ENCODE results near the gene COL25A1. TPM values are rescaled to one million over a fixed set of nuclear protein-coding genes. Genes with fewer than 3 reads are reported as not detected.
"Not testable (repeated sequence)": the region's sequence is repeated elsewhere in the genome, so short reads cannot be mapped to it uniquely, and the experiment has no call there.

The COL25A1 gene
- total and polyA plus RNA-seq, 5 donors from 2014 or later, result 0.19 TPM; not detected in 4

DNA sequence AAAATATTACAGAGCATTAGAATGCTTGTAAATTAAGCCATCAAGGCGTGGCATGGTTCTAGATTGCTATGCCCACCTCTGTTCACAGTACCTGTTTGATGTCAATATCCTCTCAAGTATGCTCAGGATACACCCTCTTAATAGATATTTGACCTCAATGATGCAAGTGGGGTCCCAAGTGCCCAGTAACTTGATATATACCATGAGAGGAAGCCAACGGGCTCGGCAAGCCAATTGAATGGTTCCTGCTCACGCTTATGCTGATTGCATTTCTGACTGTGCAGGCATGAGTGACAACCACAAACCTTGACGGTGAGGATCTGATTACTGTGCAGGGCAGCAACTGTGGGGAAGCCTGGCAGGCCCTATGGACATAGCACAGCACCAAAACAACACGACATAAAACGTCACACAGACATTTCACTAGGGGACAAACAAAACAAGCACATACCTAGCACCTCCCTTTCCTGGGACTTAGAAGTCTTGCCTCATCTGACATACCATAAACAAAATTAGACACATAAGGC lies 360.5 kb downstream of the COL25A1 start:
- H3K4me1 Mint-ChIP-seq, result no peaks in the 10 kb centered on the region
- H3K4me3 ChIP-seq (ENCODE audit: low read depth, low read length), result no peak overlapping the region
- no peaks in the 10 kb centered on the region for H3K27me3 Mint-ChIP-seq
- peaks cover 0 to 4% (median 0%) of the 10 kb centered on the region in 7 donors for H3K9me3 Mint-ChIP-seq
- DNase-seq (no peak), ATAC-seq (ENCODE audit: low read depth in 2 of 2) (no peak)
- H3K4me1 ChIP-seq (ENCODE audit: control insufficient read depth, insufficient read depth, low read length, poor library complexity, severe bottlenecking), result no peaks in the 10 kb centered on the region
- H3K36me3 Mint-ChIP-seq, result no peaks in the 10 kb centered on the region
- no peaks in the 10 kb centered on the region for H3K9me3 ChIP-seq (ENCODE audit: control insufficient read depth in 2 of 2, low read length in 2 of 2)
- peak overlapping the region in 1 of 3 donors; percentile 16 for H3K27ac Mint-ChIP-seq
- no peaks in the 10 kb centered on the region for H3K36me3 ChIP-seq (ENCODE audit: control insufficient read depth, insufficient read depth, low read length)
- no peaks in the 10 kb centered on the region for H3K27me3 ChIP-seq (ENCODE audit: control insufficient read depth, insufficient read depth, low read length)
- no peak overlapping the region for H3K4me3 Mint-ChIP-seq
- H3K27ac ChIP-seq (ENCODE audit: insufficient read depth, low read length, poor library complexity, severe bottlenecking), result no peak overlapping the region

GRCh38 chr4:108940634-108941033 lies 361.8 kb downstream of the COL25A1 start:
- H3K27me3 ChIP-seq (ENCODE audit: control insufficient read depth, insufficient read depth, low read length), result no peaks in the 10 kb centered on the region
- Mint-ChIP-seq H3K4me3 (no peak overlapping the region), H3K36me3 (no peaks in the 10 kb centered on the region), H3K27me3 (no peaks in the 10 kb centered on the region), H3K27ac (no peak overlapping the region), H3K4me1 (no peaks in the 10 kb centered on the region), H3K9me3 (peaks cover 0 to 3% (median 0%) of the 10 kb centered on the region in 7 donors)
- no peak for ATAC-seq (ENCODE audit: low read depth in 2 of 2)
- no peak for DNase-seq
- H3K4me3 ChIP-seq (ENCODE audit: low read depth, low read length), result no peak overlapping the region
- no peaks in the 10 kb centered on the region for H3K9me3 ChIP-seq (ENCODE audit: control insufficient read depth in 2 of 2, low read length in 2 of 2)
- no peaks in the 10 kb centered on the region for H3K36me3 ChIP-seq (ENCODE audit: control insufficient read depth, insufficient read depth, low read length)
- no peaks in the 10 kb centered on the region for H3K4me1 ChIP-seq (ENCODE audit: control insufficient read depth, insufficient read depth, low read length, poor library complexity, severe bottlenecking)
- H3K27ac ChIP-seq (ENCODE audit: insufficient read depth, low read length, poor library complexity, severe bottlenecking), result no peak overlapping the region

GRCh38 chr4:108940149-108940548 lies 362.3 kb downstream of the COL25A1 start:
- Histone ChIP-seq H3K4me3 (ENCODE audit: low read depth, low read length) (no peak overlapping the region), H3K36me3 (ENCODE audit: control insufficient read depth, insufficient read depth, low read length) (no peaks in the 10 kb centered on the region), H3K27ac (ENCODE audit: insufficient read depth, low read length, poor library complexity, severe bottlenecking) (no peak overlapping the region), H3K4me1 (ENCODE audit: control insufficient read depth, insufficient read depth, low read length, poor library complexity, severe bottlenecking) (no peaks in the 10 kb centered on the region), H3K9me3 (ENCODE audit: control insufficient read depth in 2 of 2, low read length in 2 of 2) (no peaks in the 10 kb centered on the region), H3K27me3 (ENCODE audit: control insufficient read depth, insufficient read depth, low read length) (no peaks in the 10 kb centered on the region)
- H3K27ac Mint-ChIP-seq, result no peak overlapping the region
- DNase-seq (no peak), ATAC-seq (ENCODE audit: low read depth in 2 of 2) (no peak)
- H3K36me3 Mint-ChIP-seq, result no peaks in the 10 kb centered on the region
- H3K9me3 Mint-ChIP-seq, result peaks cover 0 to 3% (median 0%) of the 10 kb centered on the region in 7 donors
- H3K27me3 Mint-ChIP-seq, result no peaks in the 10 kb centered on the region
- H3K4me3 Mint-ChIP-seq, result no peak overlapping the region
- no peaks in the 10 kb centered on the region for H3K4me1 Mint-ChIP-seq

DNA sequence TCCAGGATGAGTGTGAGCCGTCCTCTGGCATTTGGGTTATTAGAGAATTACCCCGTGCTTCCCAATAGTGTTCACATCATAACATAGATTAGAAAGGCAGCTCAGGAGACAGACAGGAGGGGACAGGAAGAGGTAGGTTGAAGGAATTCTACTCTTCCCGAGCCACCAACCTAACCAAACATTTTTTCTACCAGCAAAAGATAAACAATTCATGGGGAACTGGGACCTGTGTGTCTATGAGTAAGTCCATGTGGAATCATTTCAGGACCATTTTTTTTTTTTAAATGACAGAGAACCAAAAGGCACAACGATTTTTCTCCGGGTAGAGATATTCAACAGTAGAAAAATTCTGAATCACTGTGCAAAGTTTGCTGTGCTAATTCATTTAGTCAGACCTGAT lies 365.4 kb downstream of the COL25A1 start:
- Mint-ChIP-seq H3K4me1 (no peaks in the 10 kb centered on the region), H3K9me3 (peaks cover 0 to 3% (median 0%) of the 10 kb centered on the region in 7 donors), H3K36me3 (no peaks in the 10 kb centered on the region), H3K27ac (no peak overlapping the region), H3K4me3 (no peak overlapping the region), H3K27me3 (no peaks in the 10 kb centered on the region)
- no peak for DNase-seq
- Histone ChIP-seq H3K36me3 (ENCODE audit: control insufficient read depth, insufficient read depth, low read length) (no peaks in the 10 kb centered on the region), H3K27me3 (ENCODE audit: control insufficient read depth, insufficient read depth, low read length) (no peaks in the 10 kb centered on the region), H3K9me3 (ENCODE audit: control insufficient read depth in 2 of 2, low read length in 2 of 2) (no peaks in the 10 kb centered on the region), H3K27ac (ENCODE audit: insufficient read depth, low read length, poor library complexity, severe bottlenecking) (no peak overlapping the region), H3K4me1 (ENCODE audit: control insufficient read depth, insufficient read depth, low read length, poor library complexity, severe bottlenecking) (no peaks in the 10 kb centered on the region), H3K4me3 (ENCODE audit: low read depth, low read length) (no peak overlapping the region)
- no peak for ATAC-seq (ENCODE audit: low read depth in 2 of 2)

GRCh38 chr4:108933925-108934324 lies 368.5 kb downstream of the COL25A1 start:
- H3K9me3 Mint-ChIP-seq; H3K9me3 ChIP-seq (ENCODE audit: control insufficient read depth in 2 of 2, low read length in 2 of 2); H3K4me1 ChIP-seq (ENCODE audit: control insufficient read depth, insufficient read depth, low read length, poor library complexity, severe bottlenecking); DNase-seq; ATAC-seq (ENCODE audit: low read depth in 2 of 2); H3K27me3 ChIP-seq (ENCODE audit: control insufficient read depth, insufficient read depth, low read length); H3K4me3 Mint-ChIP-seq; H3K27me3 Mint-ChIP-seq; H3K4me3 ChIP-seq (ENCODE audit: low read depth, low read length); H3K36me3 Mint-ChIP-seq; H3K27ac ChIP-seq (ENCODE audit: insufficient read depth, low read length, poor library complexity, severe bottlenecking); H3K36me3 ChIP-seq (ENCODE audit: control insufficient read depth, insufficient read depth, low read length); H3K27ac Mint-ChIP-seq; H3K4me1 Mint-ChIP-seq: not testable (repeated sequence)

DNA sequence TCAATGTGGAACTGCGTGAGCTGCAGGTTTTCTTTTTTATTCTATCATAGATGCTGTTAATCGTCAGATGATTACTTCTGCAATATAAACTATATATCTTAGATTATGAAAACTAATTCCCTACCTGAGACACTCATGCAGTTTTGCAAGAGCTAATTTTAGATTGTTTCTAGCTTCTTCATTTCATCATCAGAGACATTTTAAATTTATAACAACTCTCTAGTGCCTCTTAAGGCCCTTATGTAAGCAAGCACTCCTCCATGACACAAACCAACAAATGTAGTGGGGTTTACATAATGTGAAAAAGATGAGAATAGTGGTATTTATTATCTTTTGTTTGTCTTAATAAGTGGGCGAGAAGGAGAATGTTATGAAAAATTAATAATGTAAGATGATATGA lies 369.4 kb downstream of the COL25A1 start:
- H3K4me3 Mint-ChIP-seq, result no peak overlapping the region
- H3K9me3 Mint-ChIP-seq, result peaks cover 0 to 3% (median 0%) of the 10 kb centered on the region in 7 donors
- no peaks in the 10 kb centered on the region for H3K4me1 Mint-ChIP-seq
- Histone ChIP-seq H3K27ac (ENCODE audit: insufficient read depth, low read length, poor library complexity, severe bottlenecking) (no peak overlapping the region), H3K36me3 (ENCODE audit: control insufficient read depth, insufficient read depth, low read length) (no peaks in the 10 kb centered on the region), H3K27me3 (ENCODE audit: control insufficient read depth, insufficient read depth, low read length) (no peaks in the 10 kb centered on the region), H3K9me3 (ENCODE audit: control insufficient read depth in 2 of 2, low read length in 2 of 2) (no peaks in the 10 kb centered on the region), H3K4me1 (ENCODE audit: control insufficient read depth, insufficient read depth, low read length, poor library complexity, severe bottlenecking) (no peaks in the 10 kb centered on the region), H3K4me3 (ENCODE audit: low read depth, low read length) (no peak overlapping the region)
- no peak overlapping the region for H3K27ac Mint-ChIP-seq
- no peaks in the 10 kb centered on the region for H3K36me3 Mint-ChIP-seq
- ATAC-seq (ENCODE audit: low read depth in 2 of 2) (no peak), DNase-seq (no peak)
- no peaks in the 10 kb centered on the region for H3K27me3 Mint-ChIP-seq

- Histone ChIP-seq H3K4me1 (ENCODE audit: control insufficient read depth, insufficient read depth, low read length, poor library complexity, severe bottlenecking) (no peaks in the 10 kb centered on the region), H3K27me3 (ENCODE audit: control insufficient read depth, insufficient read depth, low read length) (no peaks in the 10 kb centered on the region), H3K36me3 (ENCODE audit: control insufficient read depth, insufficient read depth, low read length) (no peaks in the 10 kb centered on the region), H3K9me3 (ENCODE audit: control insufficient read depth in 2 of 2, low read length in 2 of 2) (no peaks in the 10 kb centered on the region), H3K4me3 (ENCODE audit: low read depth, low read length) (no peak overlapping the region), H3K27ac (ENCODE audit: insufficient read depth, low read length, poor library complexity, severe bottlenecking) (no peak overlapping the region)
- Mint-ChIP-seq H3K27me3 (no peaks in the 10 kb centered on the region), H3K4me3 (no peak overlapping the region), H3K36me3 (no peaks in the 10 kb centered on the region), H3K4me1 (no peaks in the 10 kb centered on the region), H3K27ac (no peak overlapping the region), H3K9me3 (peaks cover 0 to 3% (median 0%) of the 10 kb centered on the region in 7 donors)
- ATAC-seq (ENCODE audit: low read depth in 2 of 2), result no peak
- no peak for DNase-seq
Measured at GRCh38 chr4:108931926-108932325, 370.5 kb downstream of the COL25A1 start.

DNA sequence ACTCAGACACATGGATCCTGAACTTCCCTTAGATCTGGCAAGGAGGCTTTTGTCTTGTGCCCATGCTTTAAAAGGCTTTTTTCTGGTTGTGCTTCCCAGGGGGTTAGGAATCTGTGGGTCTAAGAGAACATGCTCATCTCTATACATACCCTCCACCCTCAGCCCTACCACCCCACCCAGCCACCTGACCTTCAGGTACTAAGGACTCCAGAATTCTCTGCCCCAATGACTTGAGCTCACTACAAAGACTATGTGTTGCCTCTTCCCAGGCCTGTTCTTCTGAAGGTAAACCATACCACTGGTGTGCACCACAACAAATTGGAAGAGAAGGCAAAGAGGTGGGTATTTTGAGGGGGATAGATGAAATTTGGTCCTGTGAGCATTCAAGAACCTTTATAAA lies 372.3 kb downstream of the COL25A1 start:
- Mint-ChIP-seq H3K36me3 (no peaks in the 10 kb centered on the region), H3K27ac (no peak overlapping the region), H3K4me1 (no peaks in the 10 kb centered on the region), H3K4me3 (no peak overlapping the region), H3K9me3 (peaks cover 0 to 3% (median 0%) of the 10 kb centered on the region in 7 donors), H3K27me3 (no peaks in the 10 kb centered on the region)
- Histone ChIP-seq H3K4me1 (ENCODE audit: control insufficient read depth, insufficient read depth, low read length, poor library complexity, severe bottlenecking) (no peaks in the 10 kb centered on the region), H3K4me3 (ENCODE audit: low read depth, low read length) (no peak overlapping the region), H3K9me3 (ENCODE audit: control insufficient read depth in 2 of 2, low read length in 2 of 2) (no peaks in the 10 kb centered on the region), H3K36me3 (ENCODE audit: control insufficient read depth, insufficient read depth, low read length) (no peaks in the 10 kb centered on the region), H3K27ac (ENCODE audit: insufficient read depth, low read length, poor library complexity, severe bottlenecking) (no peak overlapping the region), H3K27me3 (ENCODE audit: control insufficient read depth, insufficient read depth, low read length) (no peaks in the 10 kb centered on the region)
- no peak for ATAC-seq (ENCODE audit: low read depth in 2 of 2)
- no peak for DNase-seq

Measured in CD4-positive, CD25-positive, alpha-beta regulatory T cell (primary cell).